NCI-H187 (cell line): ENCODE measurements around the gene PRKN.

Experiments used
- DNase-seq, 2 experiments: peaks; one replicate each; lab custom pipeline; 2025; lab: John Stamatoyannopoulos, UW

The PRKN gene

DNA sequence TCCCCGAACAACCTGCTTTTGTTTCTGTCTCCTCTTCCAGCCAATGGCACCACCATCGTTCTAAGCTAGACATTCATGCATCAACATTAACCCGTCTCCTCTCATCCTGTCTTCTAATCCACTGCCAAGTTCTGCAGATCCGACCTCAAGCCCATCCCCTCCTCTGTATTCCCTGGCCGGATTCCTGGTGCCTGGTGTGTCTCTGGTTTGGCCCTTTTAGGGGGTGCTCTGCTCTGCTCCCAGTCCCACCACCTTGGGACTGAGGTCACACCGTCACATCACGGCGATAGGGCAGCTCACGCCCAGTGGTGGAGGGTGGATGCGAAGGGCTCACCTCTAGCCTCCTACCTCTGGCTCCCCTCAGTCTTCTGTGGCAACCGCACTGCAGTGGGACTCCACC is 1351.2 kb downstream of the PRKN start:
- DNase-seq = no peak

DNA sequence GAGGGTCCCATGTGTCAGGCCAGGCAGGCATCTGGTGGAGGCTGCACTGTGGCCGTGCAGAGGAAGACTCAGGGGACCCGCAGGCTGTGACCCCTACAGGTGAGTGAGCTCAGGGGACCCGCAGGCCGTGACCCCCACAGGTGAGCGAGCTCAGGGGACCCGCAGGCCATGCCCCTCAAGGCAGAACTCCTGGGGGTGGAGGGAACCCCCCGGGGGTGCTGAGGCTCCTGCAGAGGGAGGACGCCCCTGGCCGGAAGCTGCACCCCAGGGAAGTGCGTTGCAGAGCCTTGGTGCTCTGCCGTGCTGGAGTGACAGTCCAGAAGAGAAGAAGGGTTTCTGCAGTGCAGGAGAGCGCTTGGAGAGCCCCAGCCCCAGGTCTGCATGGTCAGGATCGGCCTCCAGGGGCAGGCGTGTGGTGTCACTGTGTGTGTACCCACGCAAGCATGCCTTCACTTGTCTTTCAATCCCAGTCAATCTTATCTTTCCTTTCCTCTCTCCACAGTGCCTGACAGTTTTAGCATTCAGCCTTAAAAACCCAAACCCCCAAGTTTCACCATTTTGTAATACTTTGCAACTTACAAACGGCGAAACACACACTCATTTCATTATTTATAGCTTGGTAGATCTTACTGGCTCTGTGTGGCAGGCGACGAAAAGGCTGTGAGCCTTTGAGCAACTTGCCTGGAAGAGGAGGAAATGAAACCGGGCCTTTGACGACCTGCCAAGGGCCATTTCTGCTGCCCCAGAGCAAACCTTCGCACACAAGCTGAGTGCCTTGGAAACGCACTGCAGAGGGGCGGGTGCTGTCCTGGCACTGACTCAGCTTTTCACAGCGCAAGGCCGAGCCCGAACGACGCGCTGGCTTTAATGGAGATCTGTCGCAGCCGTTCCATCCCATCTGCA is 1352.3 kb downstream of the PRKN start:
- no peak for DNase-seq

DNA sequence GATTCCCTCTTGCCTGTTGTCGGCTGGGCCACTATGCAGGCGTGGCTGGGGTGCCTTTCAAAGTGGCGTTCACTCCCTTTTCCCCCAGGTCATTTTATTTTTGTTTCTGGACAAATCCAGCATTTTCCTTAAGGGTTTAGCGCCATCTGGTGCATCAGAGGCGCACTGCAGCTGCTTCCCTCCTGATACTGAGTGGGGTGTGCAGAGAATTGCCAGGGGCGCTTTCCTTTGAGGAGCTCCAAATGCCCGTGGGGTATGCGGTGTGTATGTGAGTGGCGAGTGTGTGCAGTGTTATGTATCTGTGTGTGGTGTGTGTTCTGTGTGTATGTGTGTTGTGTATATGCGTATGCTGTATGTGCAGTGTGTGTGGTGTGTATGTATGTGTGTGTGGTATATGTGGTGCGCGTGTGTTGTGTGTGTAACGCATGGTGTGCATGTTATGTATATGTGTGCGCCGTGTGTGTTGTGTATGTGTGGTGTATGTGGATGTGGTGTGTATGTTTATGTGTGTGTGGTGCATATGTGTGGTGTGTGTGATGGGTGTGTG is 1353.6 kb downstream of the PRKN start:
- no peak for DNase-seq

DNA sequence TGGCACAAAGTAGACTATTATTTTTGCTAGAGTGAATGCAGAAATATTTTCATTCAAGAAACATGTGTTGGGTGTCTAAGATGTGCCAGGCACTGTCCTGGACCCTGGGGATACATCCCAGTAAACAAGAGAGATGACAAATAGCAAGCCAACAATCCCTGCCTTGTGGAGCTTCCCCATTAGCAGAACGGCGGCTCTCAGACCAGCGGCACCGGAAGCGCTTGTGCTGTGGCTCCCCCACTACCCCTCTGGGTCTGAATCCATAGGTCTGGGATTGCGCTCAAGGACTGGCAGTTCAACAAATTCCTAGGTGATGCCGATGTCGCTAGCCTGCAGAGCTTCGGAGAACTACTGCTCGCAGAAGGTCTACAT is 1355.2 kb downstream of the PRKN start:
- no peak for DNase-seq

DNA sequence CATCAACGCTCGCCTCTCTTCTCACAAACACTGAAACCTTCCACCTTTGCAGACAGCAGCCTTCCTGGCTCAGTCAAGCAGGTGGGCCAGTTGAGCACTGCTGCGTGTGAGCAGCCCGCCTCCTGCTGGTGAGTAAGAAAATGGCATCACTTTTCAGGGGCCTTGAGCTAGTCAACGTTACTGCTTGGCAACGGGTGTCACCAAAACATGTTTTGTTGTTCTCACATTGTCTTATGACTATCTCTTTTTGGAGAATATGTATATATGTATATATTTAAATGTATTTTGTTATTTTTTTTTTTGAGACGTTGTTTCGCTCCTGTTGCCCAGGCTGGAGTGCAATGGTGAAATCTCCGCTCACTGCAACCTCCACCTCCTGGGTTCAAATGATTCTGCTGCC is 1356.7 kb downstream of the PRKN start:
- peak in 1 of 2 experiments; percentile 17 for DNase-seq

DNA sequence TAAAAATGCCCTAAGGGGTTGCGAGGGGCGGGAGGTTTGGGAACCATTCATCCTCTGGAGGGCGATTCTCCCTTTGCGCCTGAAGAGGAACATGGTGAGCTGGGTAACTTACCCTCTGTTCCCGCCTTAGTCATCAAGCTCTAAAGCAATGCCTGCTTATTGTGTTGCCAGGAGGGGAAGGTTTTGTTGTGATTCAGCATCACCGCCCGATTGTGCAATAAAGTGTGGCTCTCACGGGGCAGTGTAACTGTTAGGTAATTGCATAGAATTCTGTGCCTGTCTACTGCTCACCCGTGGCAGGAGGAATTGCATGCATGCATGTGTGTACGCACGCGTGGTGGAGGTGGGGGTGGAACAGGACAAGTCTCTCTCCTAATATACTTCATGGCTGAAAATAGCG is 1358.2 kb downstream of the PRKN start:
- DNase-seq = no peak

DNA sequence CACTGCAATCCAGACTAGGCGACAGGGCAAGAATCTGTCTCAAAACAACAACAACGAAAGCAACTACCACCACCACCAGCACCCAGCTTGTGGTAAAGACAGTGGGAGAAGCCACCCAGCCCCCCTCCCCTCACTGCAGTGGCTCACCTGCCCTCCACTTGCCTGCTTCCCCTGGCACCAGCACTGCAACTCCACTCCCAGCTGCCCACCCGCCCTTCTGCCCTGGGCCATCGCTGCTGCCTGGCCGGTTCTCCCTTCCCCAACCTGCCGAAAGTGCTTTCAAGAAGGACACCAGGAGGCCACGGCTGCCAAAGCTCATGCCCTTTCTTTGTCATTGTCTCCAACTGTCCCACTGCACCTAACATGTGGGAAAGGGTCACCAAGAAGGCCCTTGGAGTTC is 1359.1 kb downstream of the PRKN start:
- no peak for DNase-seq

DNA sequence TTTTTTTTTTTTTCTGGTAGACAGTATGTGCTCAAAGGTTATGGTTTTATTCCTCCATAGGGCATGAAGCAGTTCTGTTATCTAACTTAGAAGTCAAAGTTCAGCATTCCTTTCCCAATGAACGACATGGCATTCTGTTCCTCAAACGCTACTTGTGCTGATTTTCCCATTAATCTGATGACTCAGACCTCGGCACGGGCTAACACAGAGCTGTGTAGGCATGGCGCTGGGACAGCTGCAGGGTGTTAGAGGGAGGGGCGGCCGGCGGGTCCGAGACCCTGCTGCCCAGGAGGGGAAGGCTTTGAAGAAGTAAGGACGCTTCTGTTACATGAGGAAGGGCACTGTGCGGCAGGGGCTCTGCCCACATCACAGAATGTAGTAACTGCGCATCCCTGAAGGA is 1360.1 kb downstream of the PRKN start:
- no peak for DNase-seq

DNA sequence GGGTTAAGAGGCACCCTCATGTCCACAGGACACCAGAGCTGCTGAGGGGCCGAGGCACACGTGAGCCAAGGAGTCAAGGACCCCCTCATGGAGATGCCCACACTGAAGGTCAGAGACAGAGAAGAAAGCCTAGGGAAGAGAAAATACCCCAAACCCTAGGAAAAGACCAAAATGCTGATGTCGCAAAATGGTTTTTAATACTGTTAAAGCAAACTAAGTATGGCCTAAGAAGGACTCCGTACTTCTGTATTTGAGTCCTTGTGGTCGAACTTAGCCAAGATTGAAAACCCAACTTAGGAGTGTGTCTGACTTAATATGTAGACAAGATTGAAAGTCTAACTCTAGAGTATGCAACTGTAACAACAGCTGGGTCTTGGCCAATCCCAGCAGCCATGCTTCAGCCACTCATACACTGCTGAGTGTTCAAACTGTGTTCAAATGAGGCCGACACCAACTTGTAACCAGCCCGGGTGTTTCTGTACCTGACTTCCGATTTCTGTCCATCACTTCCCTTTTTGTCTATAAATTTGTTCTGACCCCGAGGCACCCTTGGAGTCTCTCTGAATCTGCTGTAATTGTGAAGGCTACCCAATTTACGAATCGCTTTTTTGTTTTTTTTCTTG is 1361.2 kb downstream of the PRKN start:
- DNase-seq = no peak

DNA sequence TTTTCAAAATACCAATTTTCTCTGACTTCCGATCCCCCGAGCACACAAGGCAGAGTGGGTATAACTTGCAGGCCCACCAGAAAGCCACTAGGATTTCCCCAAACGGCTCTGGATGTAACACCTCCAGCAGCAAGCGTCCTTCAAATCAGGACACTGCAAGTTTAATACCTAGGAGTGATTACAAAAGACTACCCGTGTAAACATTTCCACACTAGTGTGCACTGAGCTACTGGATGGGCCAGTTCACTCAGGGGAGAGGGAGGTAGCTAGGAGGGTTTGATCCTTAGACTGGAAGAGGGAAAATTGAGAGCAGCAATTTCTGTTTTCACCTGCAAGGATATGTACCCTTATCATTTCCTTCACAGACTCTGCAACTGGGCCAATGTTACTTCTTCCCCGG is 1361.9 kb downstream of the PRKN start:
- no peak for DNase-seq

DNA sequence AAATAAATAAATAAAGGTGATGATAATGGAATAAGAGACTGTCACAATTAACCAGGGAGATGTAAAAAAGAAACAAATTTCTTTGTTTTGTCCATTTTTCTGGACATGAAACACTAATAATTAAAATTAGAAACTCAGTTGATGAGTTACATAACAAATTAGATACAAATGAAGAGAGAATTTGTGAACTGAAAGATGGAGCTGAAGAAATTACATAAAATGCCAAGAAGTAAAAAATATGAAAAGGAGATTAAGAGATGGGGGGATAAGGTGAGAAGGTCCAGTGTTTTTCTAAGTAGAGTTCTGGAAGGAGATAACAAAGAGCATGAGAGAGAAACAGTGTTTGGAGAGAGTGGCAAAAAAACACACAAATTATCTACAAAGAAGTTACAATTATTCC is 1364.3 kb downstream of the PRKN start:
- DNase-seq = no peak

DNA sequence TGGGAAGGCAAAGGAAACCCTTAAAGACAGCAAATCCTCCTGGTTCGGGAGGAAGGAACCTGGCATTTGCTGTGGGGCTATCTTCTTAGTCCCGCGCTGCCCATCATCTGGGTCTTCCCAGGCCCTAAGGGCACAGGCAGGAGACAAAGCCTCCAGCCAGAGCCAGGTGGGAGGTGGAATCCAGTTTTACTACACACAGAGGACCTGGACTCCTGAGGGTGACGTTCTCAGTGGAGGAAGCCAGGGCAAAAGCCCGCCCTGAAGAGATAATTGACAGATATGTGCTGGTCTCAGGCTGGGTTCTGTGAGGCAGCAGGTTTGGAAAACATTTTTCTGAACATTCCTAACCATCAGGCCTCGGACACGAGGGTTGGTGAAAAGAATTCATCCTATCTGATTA is 1365.3 kb downstream of the PRKN start:
- no peak for DNase-seq

DNA sequence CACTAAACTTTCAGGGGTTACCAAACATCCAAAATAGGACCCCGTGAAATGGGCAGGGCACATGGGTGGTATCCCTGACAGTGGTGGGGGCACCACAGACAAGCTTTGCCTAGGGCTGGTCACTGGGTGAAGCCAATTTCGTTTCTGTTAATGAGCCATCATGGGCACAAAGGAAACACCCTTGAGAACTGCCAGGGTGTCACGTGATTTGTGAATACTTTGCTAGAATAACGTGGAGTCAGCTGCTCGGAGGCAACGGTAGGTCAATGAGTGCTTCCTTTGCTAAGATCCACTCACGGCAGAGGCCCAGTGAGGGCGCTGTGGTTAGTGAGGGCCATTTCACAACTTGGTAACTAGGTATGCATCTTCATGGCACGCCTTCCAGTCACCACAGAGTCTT is 1366.0 kb downstream of the PRKN start:
- DNase-seq = no peak

DNA sequence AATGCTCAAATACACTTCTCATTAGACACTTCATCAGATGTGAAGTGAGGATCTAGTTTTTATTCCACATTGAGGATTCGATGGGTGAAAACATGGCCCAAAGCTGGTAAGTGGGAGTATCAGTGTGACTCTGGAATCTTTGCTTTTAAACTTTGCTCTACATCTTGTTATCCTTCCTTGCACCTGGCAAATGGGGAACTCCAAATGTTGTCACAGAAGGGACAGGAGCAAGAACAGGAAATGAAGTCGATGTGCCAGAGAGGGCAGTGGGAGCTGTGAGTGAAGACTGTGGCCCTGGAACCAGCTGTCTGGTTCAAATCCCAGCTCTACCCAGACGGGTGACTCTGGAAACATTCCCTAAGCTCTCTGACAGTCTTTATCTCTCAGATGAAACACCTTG is 1367.0 kb downstream of the PRKN start:
- no peak for DNase-seq

DNA sequence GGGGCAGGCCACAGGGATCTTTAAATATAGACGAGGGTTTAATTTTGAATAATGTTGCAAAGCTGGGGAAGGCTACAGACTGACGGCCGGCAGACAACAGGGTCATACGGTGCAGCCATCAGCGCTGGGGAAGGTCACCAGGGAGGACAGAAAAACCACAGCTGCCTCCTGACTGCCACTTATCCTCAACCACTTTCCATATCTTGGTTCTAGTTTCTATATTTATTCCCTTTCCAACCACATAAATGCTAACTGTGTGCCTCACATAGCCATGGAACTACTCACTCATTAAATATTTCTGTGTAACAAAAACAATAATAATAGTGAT is 1368.0 kb downstream of the PRKN start:
- DNase-seq = no peak

DNA sequence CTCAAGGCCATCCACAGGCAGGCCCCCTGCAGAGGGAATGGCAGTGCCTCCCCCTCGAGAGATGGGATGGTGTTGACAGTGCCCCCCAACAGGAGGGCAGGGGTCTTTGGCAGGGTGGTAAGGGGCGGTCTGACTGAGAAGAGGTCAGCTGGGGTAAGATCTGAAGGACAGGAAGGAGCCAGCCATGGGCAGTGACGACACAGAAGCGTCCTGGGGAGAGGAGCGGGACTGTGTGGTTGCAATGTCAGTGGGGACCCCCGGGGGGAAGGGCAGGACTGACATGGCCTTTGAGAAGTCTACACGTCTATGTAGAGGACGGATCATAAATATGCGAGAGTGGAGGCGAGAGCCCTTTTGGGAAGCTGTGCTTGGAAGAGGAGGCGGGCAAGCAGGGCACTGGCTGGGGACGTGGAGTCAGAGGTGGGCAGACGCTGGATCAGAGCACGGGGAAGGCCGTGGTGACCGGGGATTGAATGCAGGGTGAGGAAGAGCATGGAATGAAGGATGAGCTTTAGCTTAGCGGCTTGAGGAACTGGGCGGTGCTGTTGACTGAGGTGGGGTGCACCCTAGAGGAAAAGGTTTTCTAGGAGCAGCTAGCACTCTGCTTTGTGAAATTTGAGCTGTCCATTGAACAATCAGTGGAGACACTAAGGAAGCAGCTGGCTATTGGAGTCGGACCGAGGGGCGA is 1371.3 kb downstream of the PRKN start:
- no peak for DNase-seq

DNA sequence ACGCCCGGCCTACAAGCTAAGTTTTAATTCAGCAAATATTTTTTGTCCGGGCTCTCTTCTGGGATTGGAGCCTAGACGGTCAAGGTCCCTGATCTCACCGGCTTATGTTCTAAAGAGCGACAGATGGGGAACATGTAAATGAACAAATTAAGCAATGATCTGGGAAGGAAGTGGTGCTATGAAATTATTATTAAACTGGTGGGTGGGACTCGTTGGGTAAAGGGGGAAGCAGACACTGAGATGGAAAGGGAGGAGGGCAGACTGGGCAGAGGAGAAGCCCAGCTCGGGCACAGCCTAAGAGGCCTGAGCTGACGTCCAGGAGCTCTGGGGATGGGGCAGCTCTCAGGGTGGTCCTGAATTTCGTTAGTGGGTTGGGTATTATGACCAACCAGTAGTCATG is 1371.9 kb downstream of the PRKN start:
- DNase-seq = no peak

DNA sequence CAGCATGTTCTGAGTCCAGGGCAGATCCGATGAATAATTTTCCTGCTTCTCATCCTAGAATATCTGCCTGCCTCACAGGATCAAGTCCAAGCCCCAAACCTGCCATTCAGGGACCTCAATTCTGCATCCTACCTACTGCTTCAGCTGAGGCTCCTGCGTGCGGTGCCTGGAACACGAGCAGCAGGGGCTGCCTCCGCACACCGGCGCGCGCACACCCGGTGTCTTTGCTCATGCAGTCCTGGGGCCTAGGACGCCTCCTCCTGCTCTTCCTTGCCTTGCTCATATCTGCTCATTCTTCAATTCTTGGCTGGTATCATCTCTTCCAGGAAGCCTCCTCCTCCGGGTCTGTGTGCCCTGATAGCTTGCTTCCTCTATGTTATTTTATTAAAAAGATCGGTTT is 1372.6 kb downstream of the PRKN start:
- DNase-seq = no peak

DNA sequence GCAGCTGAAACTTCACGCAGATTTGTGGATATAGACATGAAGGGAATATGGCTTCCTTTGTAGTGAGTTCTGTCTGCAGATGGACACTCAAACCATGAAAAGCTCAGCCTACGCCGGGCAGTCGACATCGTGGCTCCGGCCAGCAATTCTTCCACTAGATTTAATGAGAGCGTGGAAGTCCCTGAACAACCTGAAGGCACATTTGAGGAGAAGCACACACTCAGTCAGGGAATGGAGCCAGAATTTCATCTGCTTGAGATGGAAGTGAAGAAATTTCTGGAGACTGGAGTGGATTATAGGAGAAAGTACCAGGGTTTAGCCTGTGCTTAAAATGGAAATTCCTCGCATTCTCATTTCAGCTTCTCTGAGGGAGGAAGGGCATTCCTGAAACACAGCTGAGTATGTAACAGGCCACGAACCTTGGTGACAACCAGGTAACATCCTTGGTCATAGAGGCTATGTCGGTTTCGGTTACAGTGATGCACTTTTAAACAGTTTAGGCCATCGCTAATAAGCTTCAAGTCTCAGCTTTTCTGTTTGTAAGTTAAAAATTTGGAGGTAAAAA is 1373.2 kb downstream of the PRKN start:
- DNase-seq = no peak

DNA sequence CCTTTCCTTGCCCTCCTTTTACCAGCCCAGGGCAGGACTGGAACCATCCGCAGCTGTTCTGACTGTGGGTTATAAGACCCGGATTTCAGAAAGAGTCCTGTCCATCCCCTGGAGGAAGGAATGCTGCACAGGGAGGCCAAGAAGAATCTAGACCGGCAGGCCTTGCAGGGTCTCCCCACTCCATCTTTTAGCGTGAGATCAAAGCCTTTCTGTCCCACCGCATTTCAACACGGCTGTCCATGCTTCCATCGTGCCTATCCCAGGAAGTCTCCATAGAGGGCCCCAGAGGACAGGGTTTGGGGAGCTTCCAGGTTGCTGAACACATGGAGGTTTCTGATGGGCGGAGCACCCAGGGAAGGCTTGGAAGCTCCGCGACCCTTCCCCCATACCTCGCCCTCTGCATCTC is 1374.4 kb downstream of the PRKN start:
- no peak for DNase-seq

DNA sequence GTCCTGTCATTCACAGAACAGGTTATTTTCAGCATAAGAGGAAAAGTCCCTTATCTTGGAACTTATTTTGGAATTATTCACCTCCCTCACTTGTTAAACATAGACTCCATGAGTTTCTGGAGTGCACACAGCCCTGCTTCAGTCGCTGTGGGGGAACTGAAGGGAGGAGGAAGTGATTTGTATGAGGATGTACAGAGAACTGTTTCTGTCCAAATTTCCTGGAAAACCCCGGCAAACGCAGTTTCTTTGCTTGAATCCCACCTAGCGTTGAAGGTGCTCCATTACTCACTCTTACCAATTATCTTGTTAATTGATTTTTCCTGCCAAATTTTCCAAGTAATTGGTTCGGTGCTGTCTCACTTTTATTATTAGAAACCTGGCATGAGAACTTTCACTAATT is 1375.7 kb downstream of the PRKN start:
- DNase-seq = no peak

DNA sequence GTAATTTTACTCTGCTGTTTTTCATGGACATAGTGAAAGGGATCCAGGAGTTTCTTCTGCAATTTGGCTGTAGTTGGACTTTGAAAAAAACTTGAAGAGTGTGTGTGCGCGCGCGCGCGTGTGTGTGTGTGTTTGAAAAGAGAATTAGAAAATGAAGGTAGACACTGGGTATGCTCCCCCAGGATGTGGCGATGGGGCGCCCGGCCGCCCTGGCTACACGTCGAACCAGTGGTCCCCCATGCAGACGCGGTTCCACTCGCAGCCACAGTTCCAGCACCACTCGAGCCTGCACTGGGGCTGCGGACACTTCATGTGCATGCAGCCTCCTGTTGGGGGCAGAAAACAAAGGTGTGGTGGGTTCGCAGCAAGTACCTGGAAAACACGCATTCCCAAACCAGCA is 1377.7 kb downstream of the PRKN start:
- DNase-seq = no peak

DNA sequence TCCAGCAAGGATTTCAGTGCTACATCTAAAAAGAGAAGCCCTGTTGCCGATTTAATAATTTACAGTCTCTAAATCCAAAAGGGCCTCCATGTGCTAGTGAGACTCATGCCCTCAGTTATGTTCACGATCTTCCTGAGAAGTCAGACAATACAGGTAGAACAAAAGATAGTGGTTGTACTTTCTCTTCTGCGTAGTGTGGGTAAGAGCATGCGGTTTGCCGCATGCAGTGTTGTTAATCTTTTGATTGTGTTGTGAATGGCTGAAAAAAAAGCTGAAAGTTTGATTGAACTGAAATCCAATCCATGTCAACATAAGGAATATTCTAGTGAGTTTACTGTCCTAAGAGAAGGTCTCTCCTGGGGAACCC is 1379.0 kb downstream of the PRKN start:
- DNase-seq = no peak
